GM12875 (cell line): ENCODE measurements around the gene ZIC5.

ENCODE experiments used
- H3K4me3 ChIP-seq: one replicate; pipeline ENCODE4 v1.5.1; 2011; ENCODE audit warnings: low read depth, low read length, control low read depth
- TF ChIP-seq, protein P1 (sequence below): IDR thresholded peaks from 2 replicates; pipeline ENCODE4 v1.5.1; 2011; ENCODE audit warnings: low read depth, mild to moderate bottlenecking, control low read depth, inconsistent platforms, low read length, moderate library complexity, borderline replicate concordance; ENCODE audit not compliant: insufficient read depth

Gene ZIC5

DNA sequence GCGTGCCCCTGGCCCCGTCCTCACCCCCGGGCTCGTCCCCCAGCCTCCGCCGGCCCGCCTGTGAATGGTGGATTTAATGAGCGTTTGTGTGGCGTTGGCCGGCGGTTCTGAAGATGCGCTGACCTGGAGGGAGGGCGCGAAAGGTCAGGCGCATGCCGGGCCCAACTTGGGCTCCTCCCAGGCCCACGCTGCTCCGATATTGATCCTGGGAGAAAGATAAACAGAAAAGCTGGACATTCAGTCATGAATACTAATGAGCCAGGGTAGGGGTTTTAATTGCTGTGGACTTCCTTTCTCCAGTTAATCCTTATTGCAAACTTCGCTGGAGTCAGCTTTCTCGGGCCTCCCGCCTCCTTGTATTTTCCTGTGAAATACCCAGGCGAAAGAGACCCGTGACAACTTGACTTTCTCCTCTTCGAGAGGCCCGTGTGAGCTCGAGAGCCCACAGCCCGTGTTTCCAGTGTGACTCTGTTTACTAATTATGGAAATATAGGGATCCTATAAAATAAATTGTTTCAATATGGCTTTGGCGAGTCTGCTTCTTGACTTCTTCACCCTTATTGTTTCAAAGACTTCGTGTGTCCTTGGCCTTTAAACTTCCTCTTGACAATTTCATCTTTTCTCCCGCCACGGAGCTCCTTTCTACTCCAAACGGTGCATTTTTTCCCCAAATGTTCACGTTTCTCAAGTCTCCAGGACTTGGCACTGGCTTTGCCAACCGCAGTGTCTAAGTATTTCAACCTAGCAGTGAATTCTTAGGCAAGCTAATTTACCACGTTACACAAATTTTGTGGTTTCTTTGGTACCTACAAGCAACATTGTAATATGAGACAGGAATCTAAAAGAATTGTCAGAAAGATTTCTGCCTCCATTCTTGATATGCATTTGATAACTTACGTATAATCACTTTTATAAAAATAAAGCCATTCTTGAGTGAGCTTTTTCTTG lies 20.5 kb upstream of the ZIC5 start:
- no peak overlapping the region for H3K4me3 ChIP-seq
- TF ChIP-seq, protein P1, sequence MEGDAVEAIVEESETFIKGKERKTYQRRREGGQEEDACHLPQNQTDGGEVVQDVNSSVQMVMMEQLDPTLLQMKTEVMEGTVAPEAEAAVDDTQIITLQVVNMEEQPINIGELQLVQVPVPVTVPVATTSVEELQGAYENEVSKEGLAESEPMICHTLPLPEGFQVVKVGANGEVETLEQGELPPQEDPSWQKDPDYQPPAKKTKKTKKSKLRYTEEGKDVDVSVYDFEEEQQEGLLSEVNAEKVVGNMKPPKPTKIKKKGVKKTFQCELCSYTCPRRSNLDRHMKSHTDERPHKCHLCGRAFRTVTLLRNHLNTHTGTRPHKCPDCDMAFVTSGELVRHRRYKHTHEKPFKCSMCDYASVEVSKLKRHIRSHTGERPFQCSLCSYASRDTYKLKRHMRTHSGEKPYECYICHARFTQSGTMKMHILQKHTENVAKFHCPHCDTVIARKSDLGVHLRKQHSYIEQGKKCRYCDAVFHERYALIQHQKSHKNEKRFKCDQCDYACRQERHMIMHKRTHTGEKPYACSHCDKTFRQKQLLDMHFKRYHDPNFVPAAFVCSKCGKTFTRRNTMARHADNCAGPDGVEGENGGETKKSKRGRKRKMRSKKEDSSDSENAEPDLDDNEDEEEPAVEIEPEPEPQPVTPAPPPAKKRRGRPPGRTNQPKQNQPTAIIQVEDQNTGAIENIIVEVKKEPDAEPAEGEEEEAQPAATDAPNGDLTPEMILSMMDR: no peak

DNA sequence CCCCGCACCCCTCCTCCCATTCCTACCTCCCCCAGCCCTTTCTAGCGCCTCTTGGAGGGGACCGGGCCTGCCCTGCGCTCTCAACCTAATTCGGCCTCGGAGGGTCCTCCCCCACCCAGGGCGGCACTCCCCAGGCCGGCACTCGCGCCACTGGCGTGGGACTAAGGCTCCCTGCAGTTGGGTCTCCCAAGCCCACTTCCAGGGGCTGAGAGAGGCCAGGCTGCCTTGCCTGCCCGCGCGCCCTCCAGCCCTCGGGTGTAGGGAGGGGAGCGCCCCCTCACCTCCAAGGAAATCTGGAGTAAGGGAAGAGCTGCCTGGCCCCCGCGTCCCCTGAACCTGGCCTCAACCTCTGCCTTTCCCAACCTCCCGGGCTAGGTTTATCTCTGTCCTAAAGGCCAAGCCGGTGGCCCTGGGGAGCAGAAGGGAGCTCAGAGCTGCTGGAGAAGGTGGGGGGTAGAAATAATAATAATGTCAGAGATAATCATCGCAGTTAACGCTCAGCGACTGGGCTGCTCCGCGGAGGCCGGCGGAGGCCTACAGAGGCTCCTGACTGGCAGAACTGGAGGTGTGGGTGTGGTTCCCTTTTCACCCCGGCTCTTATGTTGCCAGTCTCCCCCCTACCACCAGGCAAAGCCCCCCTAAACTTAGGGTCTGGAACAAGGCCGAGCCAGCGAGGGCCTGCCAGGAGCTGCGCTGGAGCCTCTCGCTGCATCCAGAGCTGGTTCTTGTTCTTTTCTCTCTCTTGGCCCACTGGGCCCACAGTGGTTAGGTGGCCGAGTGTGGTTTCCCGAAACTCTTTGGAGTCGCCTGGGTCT lies 19.7 kb upstream of the ZIC5 start:
- H3K4me3 ChIP-seq: no peak overlapping the region
- TF ChIP-seq, protein P1: no peak

DNA sequence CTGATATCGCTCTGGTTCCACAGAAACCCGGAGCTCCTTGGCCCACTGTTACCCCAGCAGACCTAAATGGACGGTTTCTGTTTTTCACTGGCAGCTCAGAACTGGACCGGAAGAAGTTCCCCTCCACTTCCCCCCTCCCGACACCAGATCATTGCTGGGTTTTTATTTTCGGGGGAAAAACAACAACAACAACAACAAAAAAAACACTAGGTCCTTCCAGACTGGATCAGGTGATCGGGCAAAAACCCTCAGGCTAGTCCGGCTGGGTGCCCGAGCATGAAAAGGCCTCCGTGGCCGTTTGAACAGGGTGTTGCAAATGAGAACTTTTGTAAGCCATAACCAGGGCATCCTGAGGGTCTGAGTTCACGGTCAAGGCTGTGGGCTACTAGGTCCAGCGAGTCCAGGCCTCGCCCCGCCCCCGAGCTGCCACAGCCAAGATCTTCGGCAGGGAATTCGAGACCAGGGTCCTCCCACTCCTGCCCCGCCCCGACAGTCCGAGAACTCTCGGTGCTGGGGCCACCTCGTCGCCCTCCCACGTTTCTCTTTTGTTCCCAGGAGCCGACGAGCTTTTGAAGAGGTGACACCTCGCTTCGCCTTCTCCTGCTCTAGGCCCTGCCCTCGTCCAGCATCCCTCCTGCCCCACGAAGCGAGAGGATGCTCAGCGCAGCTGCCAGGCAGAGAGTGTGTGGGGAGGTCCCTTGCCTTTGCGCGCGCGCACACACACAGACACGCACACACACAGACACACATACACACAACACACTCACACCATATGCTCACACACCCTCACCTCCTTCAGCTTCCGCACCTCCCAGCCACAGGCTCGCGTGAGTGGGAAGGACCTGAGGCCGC lies 18.8 kb upstream of the ZIC5 start:
- no peak overlapping the region for H3K4me3 ChIP-seq
- TF ChIP-seq, protein P1: no peak

DNA sequence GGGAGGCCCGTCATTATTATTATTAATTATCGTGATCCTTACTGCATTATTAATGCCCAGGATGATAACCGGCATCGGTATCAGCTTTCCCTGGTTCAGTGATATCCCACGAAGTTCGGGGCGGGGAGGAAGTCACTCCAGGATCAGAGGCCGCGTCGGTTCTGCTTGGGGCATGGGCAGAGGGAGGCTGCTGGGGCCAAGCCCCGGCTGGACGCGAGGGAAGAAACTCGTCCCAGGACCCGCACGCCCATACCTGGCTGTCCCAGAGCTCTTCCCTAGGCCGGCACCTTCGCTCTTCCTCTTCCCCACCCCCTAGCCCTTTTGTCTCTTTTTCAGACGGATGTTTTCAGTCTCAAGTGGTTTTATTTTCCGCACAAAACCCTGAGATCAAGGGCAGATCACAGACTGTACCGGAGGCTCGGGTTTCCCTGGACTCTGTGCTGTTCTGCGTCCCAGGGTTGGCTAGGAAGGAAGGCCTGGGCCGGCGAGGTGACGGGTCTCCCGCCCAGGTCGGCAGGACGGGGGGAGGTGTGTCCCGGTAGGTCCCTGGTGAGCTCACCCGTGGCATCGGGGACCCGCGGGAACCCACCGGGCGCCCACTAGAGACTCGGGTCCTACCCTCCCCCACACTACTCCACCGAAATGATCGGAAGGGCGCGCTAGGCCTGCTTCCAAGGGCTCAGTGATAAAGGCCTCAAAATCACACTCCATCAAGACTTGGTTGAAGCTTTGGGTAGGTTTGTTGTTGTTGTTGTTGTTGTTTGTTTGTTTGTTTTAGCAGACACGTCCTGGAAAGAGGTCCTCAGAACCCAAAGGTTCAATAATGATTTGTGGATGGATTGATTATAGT lies 17.9 kb upstream of the ZIC5 start:
- TF ChIP-seq, protein P1: no peak
- no peak overlapping the region for H3K4me3 ChIP-seq

DNA sequence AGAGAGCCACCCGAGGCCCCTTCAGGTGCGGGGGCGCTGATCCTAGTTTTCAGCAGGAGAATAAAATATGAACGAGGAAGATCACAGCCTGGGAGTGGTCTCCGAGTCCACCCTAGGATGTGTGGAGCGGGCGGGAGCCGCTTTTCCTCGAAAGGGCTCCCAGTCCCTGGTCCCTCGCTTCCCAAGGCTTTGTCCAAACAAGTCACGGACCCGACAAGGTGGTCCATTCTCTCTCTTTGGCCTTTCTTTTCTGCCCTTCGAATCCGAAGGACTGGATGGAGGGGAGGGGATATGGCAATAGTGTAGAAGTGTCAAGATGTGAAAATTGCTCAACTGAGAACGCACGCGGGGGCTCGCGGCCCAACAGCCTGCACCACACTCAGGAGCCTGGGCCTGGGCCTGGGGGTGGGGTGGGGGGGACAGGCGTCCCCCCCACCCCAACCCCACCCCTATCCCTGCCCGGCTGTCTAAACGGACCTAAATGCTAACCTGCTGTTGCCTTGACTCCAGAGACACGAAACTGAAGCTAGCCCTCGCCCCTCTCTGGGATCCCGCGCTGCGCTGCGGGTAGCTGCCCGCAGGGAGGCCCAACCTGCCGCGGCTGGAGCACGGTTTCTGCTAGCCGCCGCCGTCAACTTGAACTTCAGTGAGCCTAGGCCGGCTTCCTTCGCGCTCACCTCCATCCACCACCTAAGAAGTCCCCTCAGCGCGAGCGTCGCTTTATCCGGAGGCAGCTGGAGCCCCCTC lies 17.1 kb upstream of the ZIC5 start:
- TF ChIP-seq, protein P1: no peak
- H3K4me3 ChIP-seq: no peak overlapping the region
